SU-DHL-6 (cell line): ENCODE results near the gene NOD2.

ENCODE experiments used
- CTCF ChIP-seq: fragments of 200-600 bp; sonication (generic); IDR thresholded peaks from one replicate; pipeline ENCODE4 v1.5.1; 2017; ENCODE audit warnings: antibody characterized with exemption, mild to moderate bottlenecking, low read length, moderate library complexity; ENCODE audit not compliant: insufficient read depth, poor library complexity, severe bottlenecking
- EZH2phosphoT487 ChIP-seq: fragments of 200-600 bp; sonication (generic), shearing (Covaris generic); conservative IDR thresholded peaks from 2 replicates; pipeline ENCODE4 v1.6.1; 2018; ENCODE audit warnings: mild to moderate bottlenecking, antibody characterized with exemption, low read length, moderate library complexity, mixed read lengths

- TF ChIP-seq CTCF: no peak
- TF ChIP-seq EZH2phosphoT487: no peak
Measured at GRCh38 chr16:50709061-50709684, 15.8 kb downstream of the NOD2 start.
